Progenitor cell of endocrine pancreas (in vitro differentiated cells): ENCODE measurements around the gene MED9. TPM values are rescaled to one million over a fixed set of nuclear protein-coding genes. Genes with fewer than 3 reads are reported as not detected.
"Not testable (repeated sequence)": the region's sequence is repeated elsewhere in the genome, so short reads cannot be mapped to it uniquely, and the experiment has no call there.

Source experiments
- DNase-seq: peaks from one replicate; pipeline ENCODE4 v3.0.0; 2021; ENCODE audit warnings: low spot score; ENCODE audit not compliant: unreplicated experiment
- H3K27ac Mint-ChIP-seq: 2 replicates; pipeline ENCODE4 v1.8.0; 2021; ENCODE audit warnings: mild to moderate bottlenecking, moderate library complexity, mixed read lengths
- H3K27me3 Mint-ChIP-seq: 2 replicates; pipeline ENCODE4 v1.8.0; 2021; ENCODE audit warnings: mixed read lengths
- H3K36me3 Mint-ChIP-seq: 2 replicates; pipeline ENCODE4 v1.8.0; 2022; ENCODE audit warnings: mixed read lengths; ENCODE audit not compliant: insufficient read depth
- H3K4me1 Mint-ChIP-seq: 2 replicates; pipeline ENCODE4 v1.8.0; 2021; ENCODE audit warnings: low read depth, mixed read lengths
- H3K4me3 Mint-ChIP-seq: 2 replicates; pipeline ENCODE4 v1.8.0; 2021; ENCODE audit warnings: low read depth, mild to moderate bottlenecking, moderate library complexity, mixed read lengths
- H3K9me3 Mint-ChIP-seq: 2 replicates; pipeline ENCODE4 v1.8.0; 2021; ENCODE audit warnings: low read depth, mixed read lengths
- CTCF ChIP-seq: fragments of 200-600 bp; sonication (generic); IDR thresholded peaks from one replicate; pipeline ENCODE4 v1.5.0; 2021; ENCODE audit warnings: antibody characterized with exemption, mild to moderate bottlenecking; ENCODE audit not compliant: unreplicated experiment
- long read RNA-seq: library from polyadenylated mRNA; unstranded; transcript quantifications from one replicate; pipeline ENCODE4 v2.0.0, GENCODE V29; 2020
- total RNA-seq: library from RNA; stranded (reverse); gene quantifications from 2 replicates; pipeline ENCODE4 v1.2.1, GENCODE V29; 2021

MED9 gene
- total RNA-seq: 17.0 and 17.7 TPM in 2 replicates
- long read RNA-seq, transcript MED9-201 (2 exons, 2,228 nt): major isoform, 89 of 96 reads
- long read RNA-seq, partial matches to known transcripts: 3 of 96 reads
- long read RNA-seq, other reads (novel, unspliced or antisense): 0 of 96 reads

- Mint-ChIP-seq H3K36me3 (peaks cover 1% of the 10 kb centered on the region), H3K4me3 (peak within 1 kb of the TSS; percentile 92), H3K27ac (peak within 1 kb of the TSS; percentile 96), H3K27me3 (peaks cover 3% of the 10 kb centered on the region), H3K4me1 (peaks cover 9% of the 10 kb centered on the region), H3K9me3 (no peaks in the 10 kb centered on the region)
- TF ChIP-seq CTCF: no peak
- DNase-seq: peak; percentile 89
Measured at GRCh38 chr17:17476865-17477467, at the start of gene MED9. Gene MED9, plus strand, starts transcription at chr17:17477000. Its CDS starts 42 bp downstream, at chr17:17477042.

- DNase-seq: no peak
- Mint-ChIP-seq H3K9me3 (peaks cover 5% of the 10 kb centered on the region), H3K27ac (no peak overlapping the region), H3K4me3 (no peak overlapping the region), H3K27me3 (peaks cover 2% of the 10 kb centered on the region), H3K36me3 (peaks cover 4% of the 10 kb centered on the region), H3K4me1 (peaks cover 11% of the 10 kb centered on the region)
- TF ChIP-seq CTCF: no peak
Measured at GRCh38 chr17:17429222-17429621, 47.6 kb upstream of the MED9 start.

GRCh38 chr17:17430924-17431323 is 45.9 kb upstream of the MED9 start:
- not testable (repeated sequence) for H3K4me3 Mint-ChIP-seq, DNase-seq, H3K9me3 Mint-ChIP-seq, H3K27me3 Mint-ChIP-seq, H3K36me3 Mint-ChIP-seq, H3K27ac Mint-ChIP-seq
- peaks cover 11% of the 10 kb centered on the region for H3K4me1 Mint-ChIP-seq

- TF ChIP-seq CTCF: no peak
- Mint-ChIP-seq H3K36me3 (peaks cover 4% of the 10 kb centered on the region), H3K4me1 (peaks cover 11% of the 10 kb centered on the region), H3K27ac (no peak overlapping the region), H3K9me3 (peaks cover 5% of the 10 kb centered on the region), H3K4me3 (no peak overlapping the region), H3K27me3 (peaks cover 5% of the 10 kb centered on the region)
- no peak for DNase-seq
Measured at GRCh38 chr17:17431605-17432004, 45.2 kb upstream of the MED9 start.

- no peak overlapping the region for H3K4me3 Mint-ChIP-seq
- TF ChIP-seq CTCF: no peak
- peaks cover 4% of the 10 kb centered on the region for H3K36me3 Mint-ChIP-seq
- H3K4me1 Mint-ChIP-seq: peaks cover 11% of the 10 kb centered on the region
- DNase-seq: no peak
- H3K27ac Mint-ChIP-seq: no peak overlapping the region
- H3K9me3 Mint-ChIP-seq: peaks cover 5% of the 10 kb centered on the region
- peaks cover 5% of the 10 kb centered on the region for H3K27me3 Mint-ChIP-seq
Measured at GRCh38 chr17:17433000-17433703, 43.6 kb upstream of the MED9 start.
